Gastrocnemius medialis (tissue), 4 donors: ENCODE data around the gene ATP13A5. TPM values are rescaled to one million over a fixed set of nuclear protein-coding genes. Genes with fewer than 3 reads are reported as not detected.

ENCODE experiments used
- ATAC-seq, 2 donors: fragments of 150-250 bp; one replicate each; pipeline ENCODE4 v1.9.1; 2016
- DNase-seq, 2 donors: peaks; one replicate each; pipeline ENCODE4 v3.0.0-alpha.2; 2019
- H3K27ac ChIP-seq, 4 donors: fragments of 200-600 bp; sonication (generic); 1 replicate in 1 of 4; 2 replicates in 3 of 4; pipeline ENCODE4 v1.5.1; 2016 to 2018; ENCODE audit warnings: mild to moderate bottlenecking in 2 of 4, moderate library complexity in 1 of 4
- H3K27me3 ChIP-seq, 3 donors: fragments of 200-600 bp; sonication (generic) in 2 of 3; 1 replicate in 1 of 3; 2 replicates in 2 of 3; pipeline versions ENCODE4 v1.5.1 to v1.6.0; 2016 to 2019; ENCODE audit warnings: mild to moderate bottlenecking in 1 of 3, moderate library complexity in 1 of 3
- H3K36me3 ChIP-seq, 2 donors: fragments of 200-600 bp; sonication (generic) in 1 of 2; one replicate each; pipeline ENCODE4 v1.5.1; 2017 to 2018
- H3K4me1 ChIP-seq, 2 donors: fragments of 200-600 bp; sonication (generic) in 1 of 2; one replicate each; pipeline ENCODE4 v1.5.1; 2016 to 2017; ENCODE audit warnings: mild to moderate bottlenecking in 2 of 2
- H3K4me3 ChIP-seq, 4 donors: fragments of 200-600 bp; sonication (generic) in 3 of 4; 1 replicate in 1 of 4; 2 replicates in 3 of 4; pipeline ENCODE4 v1.5.1; 2016 to 2019; ENCODE audit warnings: mild to moderate bottlenecking in 2 of 4
- H3K9me3 ChIP-seq, 3 donors: fragments of 200-600 bp; sonication (generic) in 2 of 3; 1 replicate in 1 of 3; 2 replicates in 2 of 3; pipeline ENCODE4 v1.5.1; 2016 to 2019
- POLR2A ChIP-seq, 2 donors: fragments of 450-650 bp; IDR thresholded peaks; one replicate each; pipeline ENCODE4 v1.6.1; 2017; ENCODE audit warnings: antibody characterized with exemption in 2 of 2, mild to moderate bottlenecking in 2 of 2, moderate library complexity in 2 of 2
- in situ Hi-C, 4 donors: fragments of 200-750 bp; cut with MboI; loops; one replicate each; pipeline versions ENCODE4 v1.15.0 to v1.8.0; 2017; ENCODE audit warnings: low sequenced_read_pairs in 4 of 4
- intact Hi-C: fragments of 100-400 bp; cut with DNase I; formaldehyde crosslinking; loops from one replicate; pipeline ENCODE4 v1.15.1; 2023; ENCODE audit warnings: low total_unique reads
- total RNA-seq, 4 donors: library from RNA; depleted of rRNA; stranded (reverse); fragments of >200 nt; gene quantifications; one replicate each; pipeline versions ENCODE4 v1.1.0 to v1.2.3, GENCODE V29; 2016
- TF ChIP-seq, protein P1 (sequence below), 5 experiments: fragments of 450-650 bp in 3 of 5; fragments of 200-600 bp in 2 of 5; sonication (generic) in 2 of 5; IDR thresholded peaks in 4 of 5; conservative IDR thresholded peaks in 1 of 5; 1 replicate in 4 of 5; 2 replicates in 1 of 5; pipeline ENCODE4 v1.5.1; 2016 to 2019; ENCODE audit warnings: antibody characterized with exemption in 5 of 5, mild to moderate bottlenecking in 3 of 5, moderate library complexity in 3 of 5

ATP13A5 gene
- total RNA-seq, 4 donors from 2014 or later, result not detected

DNA sequence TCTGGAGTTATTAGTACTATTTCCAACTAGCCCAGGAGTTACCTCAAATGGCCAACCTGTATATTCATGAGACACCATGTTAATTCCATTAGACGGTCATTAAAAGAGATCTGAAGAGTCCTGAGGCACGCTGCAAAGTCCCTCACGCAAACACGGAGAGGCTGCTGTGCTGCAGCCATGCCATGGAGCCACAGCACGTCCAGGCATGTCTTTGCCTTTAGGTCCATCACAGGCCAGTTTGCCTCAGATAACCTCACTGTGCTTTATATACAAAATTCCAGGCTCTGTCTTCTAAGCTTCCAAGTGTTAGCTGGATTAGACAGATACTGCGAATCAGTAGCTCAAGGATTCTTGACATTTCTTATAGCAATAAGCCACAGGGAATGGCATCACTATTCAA, 147.4 kb downstream of the ATP13A5 start:
- in situ Hi-C loops, result no loop called here
- ATAC-seq, result no peak
- no peak overlapping the region for H3K27ac ChIP-seq

GRCh38 chr3:193230610-193231009, 147.9 kb downstream of the ATP13A5 start:
- H3K4me3 ChIP-seq, result no peak overlapping the region
- H3K27ac ChIP-seq, result no peak overlapping the region
- no peaks in the 10 kb centered on the region for H3K36me3 ChIP-seq
- no peak for ATAC-seq
- no peaks in the 10 kb centered on the region for H3K27me3 ChIP-seq
- intact Hi-C loops (no loop called here), in situ Hi-C loops (no loop called here)
- no peaks in the 10 kb centered on the region for H3K9me3 ChIP-seq
- DNase-seq, result no peak
- TF ChIP-seq, protein P1, sequence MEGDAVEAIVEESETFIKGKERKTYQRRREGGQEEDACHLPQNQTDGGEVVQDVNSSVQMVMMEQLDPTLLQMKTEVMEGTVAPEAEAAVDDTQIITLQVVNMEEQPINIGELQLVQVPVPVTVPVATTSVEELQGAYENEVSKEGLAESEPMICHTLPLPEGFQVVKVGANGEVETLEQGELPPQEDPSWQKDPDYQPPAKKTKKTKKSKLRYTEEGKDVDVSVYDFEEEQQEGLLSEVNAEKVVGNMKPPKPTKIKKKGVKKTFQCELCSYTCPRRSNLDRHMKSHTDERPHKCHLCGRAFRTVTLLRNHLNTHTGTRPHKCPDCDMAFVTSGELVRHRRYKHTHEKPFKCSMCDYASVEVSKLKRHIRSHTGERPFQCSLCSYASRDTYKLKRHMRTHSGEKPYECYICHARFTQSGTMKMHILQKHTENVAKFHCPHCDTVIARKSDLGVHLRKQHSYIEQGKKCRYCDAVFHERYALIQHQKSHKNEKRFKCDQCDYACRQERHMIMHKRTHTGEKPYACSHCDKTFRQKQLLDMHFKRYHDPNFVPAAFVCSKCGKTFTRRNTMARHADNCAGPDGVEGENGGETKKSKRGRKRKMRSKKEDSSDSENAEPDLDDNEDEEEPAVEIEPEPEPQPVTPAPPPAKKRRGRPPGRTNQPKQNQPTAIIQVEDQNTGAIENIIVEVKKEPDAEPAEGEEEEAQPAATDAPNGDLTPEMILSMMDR (IDR thresholded peaks at IDR 0.05 in 4 of 5, conservative IDR thresholded peaks at IDR 0.05 in 1 of 5), result no peak
- no peak for TF ChIP-seq POLR2A (IDR thresholded peaks at IDR 0.05)
- H3K4me1 ChIP-seq, result no peaks in the 10 kb centered on the region

More for the DNA sequence above, 147.4 kb downstream of the ATP13A5 start:
- Histone ChIP-seq H3K4me1 (no peaks in the 10 kb centered on the region), H3K9me3 (no peaks in the 10 kb centered on the region), H3K36me3 (no peaks in the 10 kb centered on the region), H3K4me3 (no peak overlapping the region), H3K27me3 (no peaks in the 10 kb centered on the region)
- intact Hi-C loops, result no loop called here
- no peak for DNase-seq
- TF ChIP-seq POLR2A (IDR thresholded peaks at IDR 0.05), result no peak
- TF ChIP-seq, protein P1 (IDR thresholded peaks at IDR 0.05 in 4 of 5, conservative IDR thresholded peaks at IDR 0.05 in 1 of 5), result no peak

- Histone ChIP-seq H3K4me3 (no peak overlapping the region), H3K27me3 (no peaks in the 10 kb centered on the region), H3K4me1 (no peaks in the 10 kb centered on the region), H3K27ac (no peak overlapping the region), H3K36me3 (no peaks in the 10 kb centered on the region), H3K9me3 (no peaks in the 10 kb centered on the region)
- ATAC-seq, result no peak
- in situ Hi-C loops, result no loop called here
- TF ChIP-seq POLR2A (IDR thresholded peaks at IDR 0.05), result no peak
- TF ChIP-seq, protein P1 (IDR thresholded peaks at IDR 0.05 in 4 of 5, conservative IDR thresholded peaks at IDR 0.05 in 1 of 5), result no peak
- DNase-seq, result no peak
- intact Hi-C loops, result no loop called here
Observed at GRCh38 chr3:193229851-193230420, 148.6 kb downstream of the ATP13A5 start.

- TF ChIP-seq, protein P1 (IDR thresholded peaks at IDR 0.05 in 4 of 5, conservative IDR thresholded peaks at IDR 0.05 in 1 of 5), result no peak
- in situ Hi-C loops, result no loop called here
Observed at GRCh38 chr3:193228206-193228605, 150.3 kb downstream of the ATP13A5 start.

More at GRCh38 chr3:193228206-193228605, 150.3 kb downstream of the ATP13A5 start:
- no peak for ATAC-seq
- Histone ChIP-seq H3K4me1 (no peaks in the 10 kb centered on the region), H3K36me3 (no peaks in the 10 kb centered on the region), H3K4me3 (no peak overlapping the region), H3K27me3 (no peaks in the 10 kb centered on the region), H3K27ac (no peak overlapping the region), H3K9me3 (no peaks in the 10 kb centered on the region)
- intact Hi-C loops, result no loop called here
- DNase-seq, result no peak
